ENCODE data around the gene STAT5B.
"Not testable (repeated sequence)": the region's sequence is repeated elsewhere in the genome, so short reads cannot be mapped to it uniquely, and the experiment has no call there.

The STAT5B gene

DNA sequence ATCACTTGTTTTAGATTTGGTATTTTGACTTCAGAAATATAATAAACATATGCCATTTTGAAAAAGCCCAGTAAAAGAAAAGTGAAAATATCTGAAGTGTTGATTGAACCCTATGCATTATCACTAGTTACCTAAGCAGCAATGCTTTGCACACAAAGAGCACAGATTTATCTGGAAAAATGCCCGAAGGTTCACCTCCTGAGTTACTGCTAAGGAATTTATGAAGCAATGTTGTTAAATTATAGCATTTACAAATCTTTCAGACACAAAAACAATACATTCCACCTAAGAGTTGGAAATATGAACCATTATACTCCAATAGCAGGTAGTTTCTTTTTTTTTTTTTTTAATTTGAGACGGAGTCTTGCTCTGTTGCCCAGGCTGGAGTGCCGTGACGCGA lies 43.0 kb downstream of the STAT5B start:
- no peak for DNase-seq (ENCODE audit: low spot score)

DNA sequence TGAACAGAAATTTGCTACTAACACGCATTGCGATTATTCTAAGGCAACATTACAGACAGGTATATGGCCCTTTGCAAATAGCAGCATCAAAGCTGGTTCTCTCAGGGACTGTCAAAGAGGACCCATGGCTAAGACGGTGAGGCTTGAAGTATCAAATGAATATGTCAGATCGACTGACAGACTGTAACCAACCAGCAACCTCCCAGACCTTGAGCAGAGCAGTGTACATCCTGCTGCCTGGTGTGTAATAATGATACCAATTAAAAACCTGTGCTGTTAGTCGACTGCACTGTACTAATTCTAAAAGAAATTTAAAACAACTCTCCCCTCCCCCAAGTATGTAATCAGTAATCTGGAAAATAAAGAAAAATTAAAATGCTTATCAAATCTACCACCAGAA lies 46.0 kb downstream of the STAT5B start:
- DNase-seq (ENCODE audit: low spot score) = no peak

DNA sequence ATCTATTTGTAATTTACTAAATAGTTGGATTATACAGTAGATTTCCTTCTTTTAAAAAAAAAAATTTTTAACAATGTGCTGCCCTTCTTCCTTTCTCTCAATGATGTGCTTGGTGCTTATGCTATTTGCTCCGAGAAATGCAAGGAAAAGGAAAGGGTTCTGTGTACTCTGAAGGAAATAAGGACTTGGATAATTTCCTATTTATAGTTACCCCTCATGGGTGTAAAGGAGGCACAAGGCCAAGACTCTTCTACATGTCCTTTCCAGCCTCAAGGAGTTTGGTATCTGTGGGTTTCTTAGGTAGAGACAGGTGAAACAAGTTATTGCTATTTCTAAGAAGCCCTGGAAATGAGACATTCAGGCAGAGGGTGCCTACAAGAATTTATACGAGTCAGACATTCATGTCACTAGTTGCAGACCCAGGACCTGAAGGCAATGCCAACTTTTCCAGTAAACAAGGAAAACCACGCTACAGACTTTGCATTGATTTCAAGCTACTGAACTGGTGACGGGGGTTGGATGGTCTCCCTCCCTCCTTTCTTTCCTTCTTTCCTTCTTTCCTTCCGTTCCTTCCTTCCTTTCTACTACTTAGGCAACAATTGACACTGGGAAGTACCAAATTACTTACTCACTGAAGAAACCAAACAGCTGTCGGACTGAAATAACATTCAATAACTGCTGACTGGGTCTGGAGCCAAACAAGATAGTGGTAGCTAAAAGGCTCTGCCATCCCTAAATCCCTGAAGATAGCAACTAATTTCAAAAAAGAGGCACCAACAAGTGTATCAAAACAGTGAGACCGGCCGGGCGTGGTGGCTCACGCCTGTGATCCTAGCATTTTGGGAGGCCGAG lies 48.1 kb downstream of the STAT5B start:
- DNase-seq (ENCODE audit: low spot score) = no peak

DNA sequence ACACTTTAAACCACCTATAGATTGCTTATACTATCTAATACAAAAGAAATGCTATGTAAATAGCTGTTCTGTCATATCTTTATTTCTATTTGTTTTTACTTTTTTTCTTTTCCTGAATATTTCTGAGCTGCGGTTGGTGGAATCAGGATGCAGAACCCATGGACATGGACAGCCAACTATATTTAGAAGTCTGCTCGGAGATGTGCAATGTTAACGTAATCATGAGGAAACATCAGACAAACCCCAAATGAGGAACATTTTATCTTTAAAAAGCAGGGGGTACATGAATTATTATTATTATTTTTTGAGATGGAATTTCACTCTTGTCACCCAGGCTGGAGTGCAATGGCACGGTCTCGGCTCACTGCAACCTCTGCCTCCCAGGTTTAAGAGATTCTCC lies 50.5 kb downstream of the STAT5B start:
- no peak for DNase-seq (ENCODE audit: low spot score)

DNA sequence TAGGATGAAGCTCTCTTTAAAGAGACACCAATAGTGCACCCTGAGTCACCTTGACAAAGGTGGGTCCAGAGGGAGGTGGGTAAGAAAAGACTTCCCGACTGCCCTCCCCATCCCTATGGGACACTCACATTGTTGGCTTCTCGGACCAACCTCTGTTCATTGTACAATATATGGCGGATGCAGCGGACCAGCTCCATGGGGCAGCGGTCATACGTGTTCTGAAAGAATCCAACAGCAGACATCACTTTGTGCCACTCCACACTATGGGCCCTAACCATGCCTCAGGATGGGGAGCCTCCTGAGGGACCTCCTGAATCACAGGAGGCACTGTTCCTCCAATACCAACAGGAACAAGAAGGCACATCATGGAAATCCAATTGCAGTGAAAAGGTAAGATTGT lies 51.5 kb downstream of the STAT5B start:
- no peak for DNase-seq (ENCODE audit: low spot score)

DNA sequence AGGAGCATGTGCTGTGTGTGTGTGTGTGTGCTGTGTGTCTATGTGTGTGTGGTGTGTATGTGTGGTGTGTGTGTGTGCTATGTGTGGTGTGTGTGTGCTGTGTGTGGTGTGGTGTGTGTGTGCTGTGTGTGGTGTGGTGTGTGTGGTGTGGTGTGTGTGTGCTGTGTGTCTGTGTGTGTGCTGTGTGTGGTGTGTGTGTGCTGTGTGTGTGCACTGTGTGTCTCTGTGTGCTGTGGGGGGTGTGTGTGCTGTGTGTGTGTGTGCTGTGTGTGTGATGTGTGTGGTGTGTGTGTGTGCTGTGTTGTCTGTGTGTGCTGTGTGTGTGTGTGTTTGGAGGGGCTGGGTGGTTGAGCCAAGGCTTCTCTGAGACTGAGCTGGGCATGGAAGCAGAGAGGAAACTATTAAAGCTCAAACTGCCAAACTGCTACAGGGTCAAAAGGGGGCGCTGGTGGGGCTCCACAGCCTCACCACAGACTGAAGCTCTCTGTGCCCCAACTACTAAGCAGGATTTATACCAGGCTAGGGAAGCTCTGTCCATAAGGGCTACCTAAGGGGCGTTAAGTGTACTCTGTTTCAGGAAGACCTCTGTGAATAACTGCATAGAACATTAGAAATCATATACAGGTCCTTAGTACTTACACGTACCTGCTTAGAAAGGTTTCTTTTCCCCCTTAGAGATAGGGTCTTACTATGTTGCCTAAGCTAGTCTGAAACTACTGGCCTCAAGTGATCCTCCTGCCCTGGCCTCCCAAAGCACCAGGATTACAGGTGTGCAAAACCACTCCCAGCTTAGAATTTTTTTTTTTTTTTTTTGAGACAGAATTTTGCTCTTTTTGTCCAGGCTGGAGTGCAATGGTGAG lies 54.1 kb downstream of the STAT5B start:
- DNase-seq (ENCODE audit: low spot score) = peak; percentile 87

DNA sequence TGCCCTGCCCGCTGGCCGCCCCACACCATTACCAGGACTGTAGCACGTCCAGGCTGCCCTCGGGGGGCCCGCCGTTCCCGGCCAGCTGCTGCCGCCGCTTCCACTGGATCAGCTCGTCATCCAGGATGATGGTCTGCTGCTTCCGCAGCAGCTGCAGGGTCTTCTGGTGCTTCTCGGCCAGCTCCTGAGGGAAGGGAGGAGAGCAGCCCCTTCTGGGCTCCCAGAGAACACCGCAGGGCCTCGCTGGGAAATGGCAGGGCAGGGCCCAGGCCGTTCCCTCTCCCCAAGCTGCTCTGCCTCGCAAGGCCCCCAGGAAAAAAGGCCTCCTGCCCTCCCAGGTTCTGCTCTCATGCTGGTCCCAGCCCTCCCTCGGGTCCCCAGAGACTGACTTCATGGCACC lies 56.9 kb downstream of the STAT5B start:
- DNase-seq (ENCODE audit: low spot score) = not testable (repeated sequence)

DNA sequence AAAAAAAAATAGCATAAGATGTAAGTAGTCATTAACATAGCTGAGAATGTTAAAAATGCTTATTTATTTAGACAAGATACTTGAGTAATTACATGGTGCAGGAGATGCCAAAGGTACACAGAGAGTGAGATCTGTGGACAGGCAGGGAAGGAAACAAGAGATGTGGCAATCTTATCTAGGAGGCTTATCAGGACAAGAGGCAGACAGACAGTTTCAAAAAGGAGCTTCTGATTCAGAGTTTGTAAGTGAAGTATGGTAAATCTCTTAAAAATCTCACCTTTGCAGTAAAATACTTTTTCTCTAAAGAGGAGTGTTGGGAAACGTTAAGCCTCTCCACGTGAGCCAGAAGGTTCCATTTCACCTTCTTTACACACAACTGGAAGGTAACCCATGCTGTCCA lies 62.0 kb downstream of the STAT5B start:
- DNase-seq (ENCODE audit: low spot score) = no peak

DNA sequence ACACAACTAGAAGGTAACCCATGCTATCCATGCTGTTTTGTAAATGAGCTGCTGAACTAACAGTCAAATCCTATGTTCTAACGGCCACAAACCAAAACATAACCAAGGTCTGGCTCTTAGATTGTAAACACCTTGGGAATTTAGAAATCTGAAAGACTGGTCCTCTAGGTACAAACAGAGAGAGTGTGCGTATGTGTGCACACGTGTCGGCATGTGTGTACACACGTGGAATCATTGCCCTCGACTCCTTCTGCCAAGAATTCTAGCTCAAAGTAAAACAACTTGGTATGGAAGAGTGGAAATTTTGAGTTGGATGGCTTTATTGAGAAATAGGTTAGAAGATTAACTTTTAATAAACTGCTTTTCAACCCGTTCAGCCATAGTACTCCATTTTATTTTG lies 63.8 kb downstream of the STAT5B start:
- DNase-seq (ENCODE audit: low spot score) = no peak

DNA sequence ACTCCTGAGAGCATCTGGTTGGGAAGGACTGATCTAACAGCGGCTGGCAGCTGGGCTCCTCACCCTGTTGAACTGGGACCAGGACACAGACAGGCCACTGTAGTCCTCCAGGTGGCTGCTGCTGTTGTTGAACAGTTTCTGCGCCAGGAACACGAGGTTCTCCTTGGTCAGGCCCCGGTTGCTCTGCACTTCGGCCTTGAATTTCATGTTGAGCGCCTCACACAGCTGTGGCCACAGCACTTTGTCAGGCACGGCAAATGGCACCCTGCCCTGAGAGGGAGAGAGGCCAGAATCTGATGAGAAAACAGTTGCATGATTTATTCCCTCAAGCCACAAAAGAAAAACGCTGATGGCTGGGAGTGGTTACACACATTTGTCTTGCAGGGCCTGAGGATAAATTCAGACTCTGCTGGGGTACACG lies 64.3 kb downstream of the STAT5B start:
- not testable (repeated sequence) for DNase-seq (ENCODE audit: low spot score)

DNA sequence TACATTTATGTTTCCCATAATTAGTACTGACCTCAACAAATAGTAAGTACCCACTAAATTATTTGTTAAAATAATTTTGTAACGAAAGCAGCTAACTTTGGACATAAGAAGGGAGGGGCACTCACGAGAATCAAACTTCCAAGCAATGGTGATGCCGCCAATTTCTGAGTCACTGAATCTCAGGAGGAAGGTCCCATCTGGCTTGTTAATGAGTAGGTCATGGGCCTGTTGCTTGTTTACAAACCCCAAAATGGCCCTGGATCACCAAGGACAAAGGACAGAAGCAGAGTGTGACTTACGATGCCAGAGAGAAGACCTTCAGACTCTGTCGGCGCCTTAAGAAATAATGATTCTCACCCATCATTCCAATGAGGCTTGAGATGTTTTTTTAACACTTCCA lies 66.1 kb downstream of the STAT5B start:
- DNase-seq (ENCODE audit: low spot score) = no peak

DNA sequence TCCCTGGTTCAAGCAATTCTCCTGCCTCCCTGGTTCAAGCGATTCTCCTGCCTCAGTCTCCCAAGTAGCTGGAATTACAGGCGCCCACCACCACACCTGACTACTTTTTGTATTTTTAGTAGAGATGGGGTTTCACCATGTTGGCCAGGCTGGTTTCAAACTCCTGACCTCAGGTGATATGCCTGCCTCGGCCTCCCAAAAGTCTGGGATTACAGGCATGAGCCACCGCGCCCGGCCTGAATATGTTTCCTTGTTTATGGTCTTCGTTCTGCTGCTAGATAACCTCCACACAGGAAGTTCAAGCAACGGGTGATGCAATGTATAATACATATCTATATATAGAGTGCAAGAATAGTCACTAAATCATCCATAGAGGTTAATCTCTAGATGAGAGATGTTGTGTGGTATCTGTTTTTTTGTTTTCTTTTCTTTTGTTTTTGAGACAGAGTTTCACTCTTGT lies 70.0 kb downstream of the STAT5B start:
- DNase-seq (ENCODE audit: low spot score) = not testable (repeated sequence)

DNA sequence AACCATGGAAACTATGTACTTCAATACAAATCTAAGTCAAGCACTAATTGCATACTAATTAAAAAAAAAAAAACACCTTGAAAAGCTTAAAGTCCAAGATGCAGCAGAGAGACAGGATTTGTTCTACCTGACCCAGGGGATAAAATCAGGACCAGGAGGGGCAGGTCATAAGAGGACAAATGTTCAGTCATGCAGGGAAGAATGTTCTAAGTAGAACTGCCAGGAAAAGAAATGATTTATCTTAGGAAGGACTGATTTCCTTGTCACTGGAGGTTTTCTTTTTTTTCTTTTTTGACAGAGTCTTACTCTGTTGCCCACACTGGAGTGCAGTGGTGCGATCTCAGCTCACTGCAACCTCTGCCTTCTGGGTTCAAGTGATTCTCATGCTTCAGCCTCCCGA lies 72.8 kb downstream of the STAT5B start:
- DNase-seq (ENCODE audit: low spot score) = no peak

DNA sequence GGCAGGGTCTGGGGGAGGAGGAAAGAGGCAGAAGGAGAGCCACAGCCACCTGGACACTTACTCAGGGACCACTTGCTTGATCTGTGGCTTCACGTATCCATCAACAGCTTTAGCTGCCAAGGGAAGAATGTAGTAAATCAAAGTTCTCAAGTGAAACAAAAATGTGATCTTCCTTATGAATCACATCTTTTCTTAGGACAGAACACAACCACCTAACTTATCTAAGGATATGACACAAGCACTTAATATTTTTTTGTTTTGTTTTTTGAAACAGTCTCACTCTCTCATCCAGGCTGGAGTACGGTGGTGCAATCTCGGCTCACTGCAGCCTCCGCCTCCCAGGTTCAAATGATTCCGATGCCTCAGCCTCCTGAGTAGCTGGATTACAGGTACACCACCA lies 73.5 kb downstream of the STAT5B start:
- no peak for DNase-seq (ENCODE audit: low spot score)

DNA sequence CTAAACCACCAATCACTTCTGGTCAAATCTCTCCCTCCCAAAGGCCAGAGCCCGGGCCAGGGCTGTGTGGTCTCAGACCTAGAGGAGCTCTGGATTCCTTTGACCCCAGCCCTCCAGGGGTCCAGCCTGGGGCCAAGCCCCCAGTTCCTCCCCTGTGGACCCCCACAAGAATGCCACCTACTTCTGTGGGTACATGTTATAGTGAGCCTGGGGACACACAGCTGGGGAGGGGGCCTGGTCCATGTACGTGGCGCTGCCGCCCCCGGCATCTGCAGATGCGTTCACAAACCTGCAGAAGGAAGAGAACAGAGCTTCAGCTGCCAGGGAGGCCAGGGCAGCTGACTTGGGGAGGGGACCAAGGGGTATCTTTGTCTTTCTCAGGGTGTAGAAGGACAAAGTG lies 74.0 kb downstream of the STAT5B start:
- DNase-seq (ENCODE audit: low spot score) = no peak

DNA sequence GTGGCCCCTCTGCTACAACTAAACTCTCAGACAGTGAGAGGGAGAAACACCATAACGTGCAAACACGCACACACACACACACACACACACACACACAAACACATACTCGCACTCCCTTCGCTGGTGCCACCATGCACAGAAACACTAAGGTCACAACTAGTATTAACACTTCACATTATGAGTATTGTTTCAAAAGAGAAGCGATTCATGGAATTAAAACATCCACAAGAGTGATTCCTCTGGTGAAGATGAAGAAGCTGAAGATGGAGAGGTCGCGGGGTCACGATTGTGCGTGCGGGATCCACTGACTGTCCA lies 74.8 kb downstream of the STAT5B start:
- no peak for DNase-seq (ENCODE audit: low spot score)

DNA sequence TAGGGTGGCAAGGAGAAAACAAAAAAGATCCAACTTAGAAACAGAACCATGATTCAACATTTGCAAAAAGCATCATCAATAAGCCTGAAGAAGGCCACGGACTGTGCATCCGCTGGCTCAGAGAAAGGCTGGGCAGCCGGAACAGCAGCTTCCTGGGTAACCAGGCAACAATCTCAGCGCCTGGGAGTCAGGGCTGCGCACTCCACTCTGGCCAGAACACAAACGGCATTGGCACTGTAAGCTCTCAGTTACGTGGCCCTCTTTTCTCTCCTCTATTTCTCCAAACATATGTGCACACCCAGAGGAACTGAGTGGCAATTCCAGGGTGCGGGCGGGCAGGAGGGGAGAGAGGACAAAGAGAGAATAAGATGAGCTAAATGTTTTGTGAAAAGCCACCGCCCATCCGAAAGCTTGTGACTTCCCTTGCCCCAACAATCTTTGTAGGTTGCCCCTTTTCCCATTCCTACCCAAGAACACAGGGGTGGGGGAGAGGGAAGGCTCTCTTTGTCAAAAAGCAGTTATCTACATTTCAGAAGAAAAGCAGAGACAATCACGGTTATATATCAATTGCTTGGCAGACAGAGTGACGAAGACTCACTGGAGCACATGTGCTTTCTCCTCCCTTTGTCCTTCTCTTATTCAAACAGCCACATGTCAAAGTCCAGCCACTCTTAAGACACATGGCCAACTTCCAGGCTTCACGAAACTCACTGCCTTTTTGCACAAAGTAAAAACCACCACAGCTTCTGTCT lies 75.3 kb downstream of the STAT5B start:
- DNase-seq (ENCODE audit: low spot score) = no peak

DNA sequence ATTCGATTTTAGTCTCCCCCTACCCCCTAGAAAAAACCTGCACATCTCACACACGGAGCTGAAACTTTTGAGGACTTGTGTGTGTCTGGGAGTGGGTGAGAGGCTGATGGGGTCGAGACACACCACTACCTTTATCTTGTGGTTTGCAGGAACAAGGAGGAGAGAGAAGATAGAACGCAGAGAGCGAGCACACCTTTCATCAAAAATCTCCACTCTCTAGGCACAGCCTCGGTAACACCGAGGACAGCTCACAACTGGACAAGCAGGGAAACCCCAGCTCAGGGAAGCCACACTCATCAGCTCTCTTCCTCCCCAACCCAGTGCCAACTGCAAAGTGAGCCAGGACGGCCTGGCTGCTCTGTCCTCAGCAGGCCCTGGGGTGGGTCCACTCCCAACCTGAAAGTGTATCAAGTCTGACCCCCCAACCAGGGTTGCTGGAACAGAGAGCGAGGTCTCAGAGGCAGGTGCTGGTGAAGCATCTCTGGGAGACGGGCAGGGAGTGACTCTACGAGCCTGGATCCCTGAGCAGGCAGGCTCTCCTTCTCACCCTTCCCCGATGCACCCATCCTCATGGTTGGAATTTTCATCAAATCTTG lies 76.7 kb downstream of the STAT5B start:
- DNase-seq (ENCODE audit: low spot score) = no peak

DNA sequence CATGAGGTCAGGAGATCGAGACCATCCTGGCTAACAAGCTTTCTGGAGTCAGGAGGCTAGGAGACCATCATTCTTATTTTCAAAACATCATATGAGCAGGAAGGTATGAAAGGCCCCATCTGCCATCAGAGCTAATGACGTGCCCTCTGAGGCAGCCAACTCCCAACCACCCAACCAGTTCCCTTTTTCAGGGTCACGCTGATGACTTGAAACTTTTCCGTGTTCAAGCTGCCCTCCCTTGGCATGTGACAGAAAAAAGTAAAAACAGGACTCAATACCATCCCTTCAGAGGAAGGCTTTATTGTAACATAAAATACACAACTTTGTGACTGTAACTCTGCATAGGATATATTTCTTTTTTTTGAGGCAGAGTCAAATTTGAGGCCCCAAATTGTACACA lies 77.3 kb downstream of the STAT5B start:
- DNase-seq (ENCODE audit: low spot score) = no peak

DNA sequence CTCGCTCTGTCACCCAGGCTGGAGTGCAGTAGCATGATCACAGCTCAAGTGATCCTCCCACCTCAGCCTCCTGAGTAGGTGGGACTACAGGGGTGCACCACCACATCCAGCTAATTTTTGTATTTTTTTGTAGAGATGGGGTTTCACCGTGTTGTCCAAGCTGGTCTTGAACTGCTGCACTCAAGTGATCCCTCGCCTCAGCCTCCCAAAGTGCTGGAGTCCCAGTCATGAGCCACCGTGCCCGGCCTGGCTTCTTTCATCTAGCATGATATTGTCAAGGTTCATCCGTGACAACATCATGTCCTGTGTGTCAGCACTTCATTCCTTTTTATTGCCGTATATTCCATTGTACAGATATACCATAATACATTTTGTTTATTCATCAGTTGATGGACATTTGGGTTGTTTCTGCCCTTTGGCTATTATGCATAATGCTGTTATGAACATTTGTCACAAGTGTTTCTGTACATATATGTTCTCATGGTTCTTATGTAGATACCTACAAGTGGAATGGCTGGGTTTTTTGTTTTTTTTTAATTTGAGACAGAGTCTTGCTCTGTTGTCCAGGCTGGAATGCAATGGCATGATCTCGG lies 78.5 kb downstream of the STAT5B start:
- no peak for DNase-seq (ENCODE audit: low spot score)

DNA sequence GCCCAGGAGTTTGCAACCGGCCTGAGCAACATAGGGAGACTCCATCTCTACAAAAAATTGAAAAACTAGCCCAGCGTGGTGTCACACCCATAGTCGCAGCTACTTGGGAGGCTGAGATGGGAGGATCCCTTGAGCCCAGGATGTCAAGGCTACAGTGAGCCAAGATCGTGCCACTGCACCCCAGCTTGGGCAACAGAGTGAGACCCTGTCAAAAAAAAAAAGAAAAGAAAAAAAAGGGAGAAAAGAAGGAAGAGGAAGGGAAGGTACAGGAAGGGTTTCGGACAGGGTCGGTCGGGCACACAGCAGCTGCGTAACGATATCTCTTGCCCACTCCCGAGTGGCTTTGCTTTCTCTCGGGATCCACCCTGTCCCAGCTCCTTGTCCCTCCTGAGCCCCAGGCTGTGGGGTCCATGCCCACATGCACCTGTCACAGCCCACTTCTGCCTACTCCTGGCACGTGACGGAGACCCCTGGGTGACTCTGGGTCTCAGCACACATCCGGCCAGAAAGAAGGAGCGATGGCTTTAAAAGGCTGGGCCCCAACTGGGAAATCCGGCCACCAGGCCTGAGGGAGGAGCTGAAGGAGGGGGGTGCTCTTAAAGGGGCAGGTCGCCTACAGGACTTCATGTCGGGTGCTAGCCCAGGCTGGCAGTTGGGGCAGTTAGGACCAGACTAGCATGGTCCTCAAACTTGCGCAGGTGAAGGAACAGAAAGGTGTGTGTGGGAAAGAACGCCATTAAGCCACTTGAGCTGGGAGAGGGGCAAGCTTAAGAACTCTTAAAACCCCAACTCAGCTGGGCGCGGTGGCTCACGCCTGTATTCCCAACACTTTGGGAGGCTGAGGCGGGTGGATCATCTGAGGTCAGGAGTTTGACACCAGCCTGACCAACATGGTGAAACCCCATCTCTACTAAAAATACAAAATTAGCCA lies 82.0 kb downstream of the STAT5B start, which contains the start of gene GHDC:
TSS of gene GHDC (minus strand) at position 526 of the 931 bp plus-strand sequence. CDS start 913 bp downstream, outside the sequence.
- peak; percentile 96 for DNase-seq (ENCODE audit: low spot score)
